ENCODE data around the gene TMEM9. TPM values are rescaled to one million over a fixed set of nuclear protein-coding genes. Genes with fewer than 3 reads are reported as not detected.

Gene TMEM9
- total and polyA plus RNA-seq, 9 of the 15 experiments (the other 6 are each of a cell fraction or from before 2014, with no cell fraction given): 30.4 to 107 (median 67.6) TPM

- TF ChIP-seq RERE (CRISPR knock-in tag; IDR thresholded peaks at IDR 0.05; ENCODE audit: borderline replicate concordance) (0 out of 2 replicates have a peak, but pooled peaks have one; percentile 26), NFXL1 (CRISPR knock-in tag; IDR thresholded peaks at IDR 0.05) (no peak), WHSC1 (IDR thresholded peaks at IDR 0.05; ENCODE audit: low read length) (no peak), TSC22D4 (tag; IDR thresholded peaks at IDR 0.05) (no peak), FOXK2 (conservative IDR thresholded peaks at IDR 0.05 in 1 of 2, IDR thresholded peaks at IDR 0.05 in 1 of 2; ENCODE audit: low read depth in 2 of 2) (no peak), EGR1 (conservative IDR thresholded peaks at IDR 0.05) (no peak), MLLT1 (IDR thresholded peaks at IDR 0.05) (peak in 1 of 2 experiments; percentile 82; a peak in 2 of 4 replicates), HOXB6 (CRISPR knock-in tag; IDR thresholded peaks at IDR 0.05; ENCODE audit: borderline replicate concordance) (no peak), ETV6 (IDR thresholded peaks at IDR 0.05; ENCODE audit: borderline replicate concordance in 1 of 2, low read depth in 2 of 2, low read length in 1 of 2) (no peak), ETV6 (CRISPR knock-in tag; IDR thresholded peaks at IDR 0.05; ENCODE audit: borderline replicate concordance) (no peak), RBBP5 (IDR thresholded peaks at IDR 0.05; ENCODE audit: borderline replicate concordance, insufficient read depth, low read length, poor library complexity, severe bottlenecking) (no peak), E2F5 (CRISPR knock-in tag; IDR thresholded peaks at IDR 0.05) (no peak), SETDB1 (IDR thresholded peaks at IDR 0.05; ENCODE audit: low read length) (no peak), RAD51 (IDR thresholded peaks at IDR 0.05; ENCODE audit: borderline replicate concordance, low read depth) (no peak), PTTG1 (tag; IDR thresholded peaks at IDR 0.05; ENCODE audit: low read depth) (no peak), ZSCAN29 (IDR thresholded peaks at IDR 0.05) (no peak), SRSF7 (optimal IDR thresholded peaks at IDR 0.05; ENCODE audit: low read depth, low read length) (no peak), NFATC3 (IDR thresholded peaks at IDR 0.05) (no peak), CREB5 (CRISPR knock-in tag; IDR thresholded peaks at IDR 0.05) (no peak)
These were observed 543 bp downstream of the TMEM9 start (continued) for GRCh38 chr1:201153474-201154388.

Measured in K562 (cell line).